Epithelial cell of esophagus (primary cell): Measurements from ENCODE around the gene TMEM119.

ENCODE experiments used
- DNase-seq: peaks from one replicate; pipeline ENCODE4 v3.0.0; 2010; ENCODE audit warnings: low read depth
- H3K4me3 ChIP-seq: 2 replicates; pipeline ENCODE4 v1.5.1; 2011; ENCODE audit warnings: mild to moderate bottlenecking, low read length, control low read depth
- CTCF ChIP-seq: IDR thresholded peaks from 2 replicates; pipeline ENCODE4 v1.5.1; 2011; ENCODE audit warnings: low read depth, mild to moderate bottlenecking, low read length, control low read depth, inconsistent platforms; ENCODE audit not compliant: insufficient read depth; ENCODE audit errors: missing control alignments

TMEM119 gene

DNA sequence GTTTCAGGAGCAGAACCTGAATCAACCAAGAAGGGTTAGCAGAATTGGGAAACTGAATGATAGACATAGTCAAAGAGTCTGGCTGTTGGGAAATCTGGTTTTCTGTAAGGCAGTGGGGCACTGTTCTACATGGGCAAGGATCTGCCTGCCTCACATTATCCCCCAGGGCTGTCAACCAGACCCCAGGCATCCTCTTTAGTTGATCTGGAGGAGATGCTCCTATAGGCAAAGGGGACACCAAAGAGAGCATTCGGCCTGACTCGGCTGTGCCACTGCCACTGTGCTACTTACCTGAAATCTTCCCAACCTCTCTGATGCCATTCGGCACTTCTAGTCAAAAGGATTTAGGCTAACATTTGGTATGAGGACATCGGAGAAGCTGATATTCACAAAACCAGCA, 31.4 kb downstream of the TMEM119 start:
- TF ChIP-seq CTCF: no peak
- H3K4me3 ChIP-seq: no peak overlapping the region

GRCh38 chr12:108565976-108566375, 31.9 kb downstream of the TMEM119 start:
- TF ChIP-seq CTCF: no peak
- peak; percentile 96 for DNase-seq
- no peak overlapping the region for H3K4me3 ChIP-seq

More for the DNA sequence above, 31.4 kb downstream of the TMEM119 start:
- DNase-seq: no peak

DNA sequence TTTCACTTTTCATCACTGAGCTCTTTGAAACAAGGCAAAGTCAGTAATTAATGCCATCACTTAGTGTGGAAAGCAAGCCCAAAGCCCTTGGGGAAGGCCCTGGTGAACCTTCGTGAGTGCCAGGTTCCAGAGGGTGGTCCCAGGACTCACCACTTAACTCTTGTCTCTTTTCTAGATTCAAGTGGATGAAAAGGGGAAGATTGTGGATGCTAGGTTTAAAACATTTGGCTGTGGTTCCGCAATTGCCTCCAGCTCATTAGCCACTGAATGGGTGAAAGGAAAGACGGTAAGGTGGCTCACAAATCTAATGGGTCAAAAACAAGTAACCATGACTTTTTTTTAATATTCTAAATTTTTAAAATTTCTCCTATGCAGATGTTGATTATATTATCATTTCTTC, 32.7 kb downstream of the TMEM119 start:
- DNase-seq: no peak
- no peak overlapping the region for H3K4me3 ChIP-seq
- TF ChIP-seq CTCF: no peak

DNA sequence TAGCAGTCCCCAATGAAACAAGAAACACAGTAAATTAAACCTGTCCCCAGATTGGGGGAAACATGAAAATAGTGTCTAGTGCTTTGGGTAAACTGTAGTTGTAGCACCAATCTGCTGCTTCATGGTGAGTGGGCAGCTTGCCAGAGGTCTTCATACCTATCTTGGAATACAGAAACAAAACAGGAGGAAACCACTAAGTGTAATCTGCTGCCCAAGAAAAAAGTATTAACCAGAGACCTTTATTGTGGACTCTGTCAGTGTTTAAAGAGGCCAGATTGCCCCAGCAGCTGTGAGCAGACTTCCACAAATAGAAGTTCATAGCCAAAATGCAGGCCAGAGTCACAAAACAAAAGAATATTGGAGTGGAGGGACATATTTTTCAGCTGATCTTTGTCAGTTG, 33.2 kb downstream of the TMEM119 start:
- no peak for DNase-seq
- H3K4me3 ChIP-seq: no peak overlapping the region
- TF ChIP-seq CTCF: no peak

DNA sequence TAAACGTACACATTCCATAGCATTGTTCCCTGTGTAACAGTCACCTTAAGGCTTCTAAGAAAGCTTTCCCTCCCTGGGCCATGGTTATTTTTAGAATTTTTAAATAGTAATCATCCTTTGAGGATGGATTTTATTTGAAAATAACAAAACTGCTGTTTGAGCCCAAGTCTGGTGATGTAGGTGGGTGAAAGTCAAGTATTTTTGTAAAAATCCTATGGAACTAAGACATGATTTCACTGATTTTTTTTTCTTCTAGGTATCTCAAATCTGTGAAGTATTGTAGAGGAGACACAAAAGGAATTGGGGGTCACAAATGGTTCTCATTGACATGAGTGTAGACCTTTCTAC, 34.1 kb downstream of the TMEM119 start:
- H3K4me3 ChIP-seq: peak overlapping the region; percentile 94
- DNase-seq: no peak
- TF ChIP-seq CTCF: no peak

DNA sequence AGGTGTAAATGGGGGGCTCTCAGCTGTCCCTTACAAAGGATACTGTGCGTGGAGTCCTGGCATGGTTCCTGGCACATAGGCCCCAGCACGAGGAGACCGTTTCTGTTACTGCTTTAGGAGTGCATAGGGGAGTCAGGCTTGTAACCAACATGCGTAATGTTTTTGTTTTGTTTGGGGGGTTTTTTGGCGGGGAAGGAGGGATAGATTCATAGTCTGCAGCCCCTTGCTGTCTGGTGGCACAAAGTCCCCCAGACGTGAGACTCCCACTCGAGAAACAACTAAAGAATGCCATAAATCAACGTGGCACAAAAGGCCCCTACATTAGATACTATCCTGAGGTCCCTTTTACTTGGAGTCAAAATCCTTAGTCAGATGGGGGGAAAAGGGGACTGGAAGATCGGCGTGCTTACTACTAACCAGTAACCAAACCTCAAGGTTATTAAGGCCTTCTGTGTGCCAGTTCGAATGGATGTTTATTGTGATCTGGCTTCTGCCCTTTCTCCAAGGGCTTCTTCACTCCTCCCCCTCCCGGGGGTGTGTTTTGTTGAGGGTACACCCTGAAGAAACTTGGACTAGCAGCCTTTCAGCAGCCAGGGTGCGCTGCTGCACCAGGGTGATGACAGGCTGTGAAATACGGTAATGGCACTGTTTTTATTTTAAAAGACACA, 34.6 kb downstream of the TMEM119 start:
- peak overlapping the region; percentile 94 for H3K4me3 ChIP-seq
- DNase-seq: peak; percentile 87
- peak; percentile 95 for TF ChIP-seq CTCF
